HG03097 (cell line): Measurements from ENCODE around the gene RTCA.
"Not testable (repeated sequence)": the region's sequence is repeated elsewhere in the genome, so short reads cannot be mapped to it uniquely, and the experiment has no call there.

Experiments
- ATAC-seq: cut with Tn5 transposase; IDR thresholded peaks from one replicate; pipeline ENCODE4 v1.9.1; 2021; ENCODE audit not compliant: unreplicated experiment, low FRiP score

RTCA gene

GRCh38 chr1:100304921-100305320, 38.9 kb downstream of the RTCA start:
- ATAC-seq = no peak

GRCh38 chr1:100305954-100306353, 39.9 kb downstream of the RTCA start:
- ATAC-seq = no peak

GRCh38 chr1:100306735-100307313, 40.8 kb downstream of the RTCA start:
- no peak for ATAC-seq

GRCh38 chr1:100308777-100309176, 42.8 kb downstream of the RTCA start:
- ATAC-seq = no peak

GRCh38 chr1:100309863-100310262, 43.8 kb downstream of the RTCA start:
- no peak for ATAC-seq

- ATAC-seq = no peak
These were observed 47.4 kb downstream of the RTCA start for GRCh38 chr1:100313382-100313781.

- no peak for ATAC-seq
These were observed 50.6 kb downstream of the RTCA start for GRCh38 chr1:100316622-100317021.

- ATAC-seq = no peak
These were observed 54.5 kb downstream of the RTCA start for GRCh38 chr1:100320311-100321099.

GRCh38 chr1:100321100-100321493, 55.1 kb downstream of the RTCA start:
- ATAC-seq = no peak

GRCh38 chr1:100321506-100321905, 55.5 kb downstream of the RTCA start:
- no peak for ATAC-seq

- ATAC-seq = no peak
These were observed 56.6 kb downstream of the RTCA start for GRCh38 chr1:100322436-100323211.

GRCh38 chr1:100323419-100324106, 57.5 kb downstream of the RTCA start:
- ATAC-seq = no peak

GRCh38 chr1:100325415-100326324, 59.7 kb downstream of the RTCA start:
- no peak for ATAC-seq

GRCh38 chr1:100326325-100326670, 60.3 kb downstream of the RTCA start:
- ATAC-seq = not testable (repeated sequence)

GRCh38 chr1:100328133-100328532, 62.1 kb downstream of the RTCA start:
- no peak for ATAC-seq

- ATAC-seq = not testable (repeated sequence)
These were observed 65.1 kb downstream of the RTCA start for GRCh38 chr1:100331146-100331545.

- ATAC-seq = no peak
These were observed 66.3 kb downstream of the RTCA start for GRCh38 chr1:100332331-100332730.

- ATAC-seq = no peak
These were observed 69.4 kb downstream of the RTCA start for GRCh38 chr1:100335436-100335835.

- ATAC-seq = not testable (repeated sequence)
These were observed 71.9 kb downstream of the RTCA start for GRCh38 chr1:100337878-100338277.

- ATAC-seq = not testable (repeated sequence)
These were observed 73.7 kb downstream of the RTCA start for GRCh38 chr1:100339735-100340134.
